Activated CD8-positive, alpha-beta T cell treated with anti-CD3 and anti-CD28 coated beads for 36 hours (primary cell): Measurements from ENCODE around the gene AIFM1. TPM values are rescaled to one million over a fixed set of nuclear protein-coding genes. Genes with fewer than 3 reads are reported as not detected.

Experiments
- ATAC-seq: fragments of 200-7000 bp; cut with Tn5 transposase; one replicate; pipeline ENCODE4 v1.10.0; 2021; ENCODE audit warnings: mild to moderate bottlenecking, moderate library complexity
- CTCF ChIA-PET: fragments of 350-600 bp; sonication (Branson Sonifier 250); formaldehyde crosslinking; loops from one replicate; lab custom pipeline; 2021; ENCODE audit warnings: antibody characterized with exemption; lab: Charles Lee
- POLR2A ChIA-PET: fragments of 350-600 bp; sonication (Branson Sonifier 250); formaldehyde crosslinking; loops from one replicate; lab custom pipeline; 2021; ENCODE audit warnings: antibody characterized with exemption; lab: Charles Lee
- DNase-seq: peaks from one replicate; pipeline ENCODE4 v3.0.0-alpha.2; 2020
- H3K27ac Mint-ChIP-seq: one replicate; pipeline ENCODE4 v1.8.0; 2021; ENCODE audit warnings: mild to moderate bottlenecking, mixed read lengths
- H3K27me3 Mint-ChIP-seq: one replicate; pipeline ENCODE4 v1.8.0; 2021; ENCODE audit warnings: mixed read lengths
- H3K36me3 Mint-ChIP-seq: one replicate; pipeline ENCODE4 v1.8.0; 2021; ENCODE audit warnings: low read depth, mixed read lengths
- H3K4me1 Mint-ChIP-seq: one replicate; pipeline ENCODE4 v1.8.0; 2021; ENCODE audit warnings: low read depth, mixed read lengths
- H3K4me3 Mint-ChIP-seq: one replicate; pipeline ENCODE4 v1.8.0; 2021; ENCODE audit warnings: mild to moderate bottlenecking, moderate library complexity, mixed read lengths
- H3K9me3 Mint-ChIP-seq: one replicate; pipeline ENCODE4 v1.8.0; 2021; ENCODE audit warnings: mixed read lengths
- CTCF ChIP-seq: fragments of 200-600 bp; IDR thresholded peaks from one replicate; pipeline ENCODE4 v1.8.0; 2022; ENCODE audit warnings: antibody characterized with exemption, mild to moderate bottlenecking
- intact Hi-C: fragments of 100-400 bp; cut with micrococcal nuclease; formaldehyde crosslinking; loops from one replicate; pipeline ENCODE4 v1.10.0; 2022
- total RNA-seq, 2 experiments: library from RNA; stranded (reverse); gene quantifications; one replicate each; pipeline ENCODE4 v1.2.3, GENCODE V29; 2021

The AIFM1 gene
- total RNA-seq, 2 experiments from 2014 or later = 51.5 to 54.3 TPM

- no peaks in the 10 kb centered on the region for H3K27me3 Mint-ChIP-seq
- no peaks in the 10 kb centered on the region for H3K9me3 Mint-ChIP-seq
- ChIA-PET CTCF (interaction anchor here (1.1 to 2.4 kb wide), 3 partner anchors 26 to 60 kb away, joined by 3 to 8 read pairs (median 3); partner anchors contain the start of gene AIFM1), POLR2A (no interaction called here)
- DNase-seq = no peak
- TF ChIP-seq CTCF = no peak
- intact Hi-C loops = no loop called here
- H3K4me1 Mint-ChIP-seq = no peaks in the 10 kb centered on the region
- no peak overlapping the region for H3K4me3 Mint-ChIP-seq
- no peak for ATAC-seq
- H3K27ac Mint-ChIP-seq = no peak overlapping the region
- peaks cover 28% of the 10 kb centered on the region for H3K36me3 Mint-ChIP-seq
These were observed 26.0 kb downstream of the AIFM1 start for GRCh38 chrX:130139474-130140201.

GRCh38 chrX:130136961-130137360, 28.7 kb downstream of the AIFM1 start:
- Mint-ChIP-seq H3K9me3 (no peaks in the 10 kb centered on the region), H3K4me3 (no peak overlapping the region), H3K27me3 (no peaks in the 10 kb centered on the region), H3K36me3 (peaks cover 22% of the 10 kb centered on the region), H3K4me1 (no peaks in the 10 kb centered on the region), H3K27ac (no peak overlapping the region)
- intact Hi-C loops = no loop called here
- DNase-seq = no peak
- no peak for TF ChIP-seq CTCF
- no peak for ATAC-seq
- POLR2A ChIA-PET = no interaction called here
- CTCF ChIA-PET = interaction anchor here (1.0 to 1.6 kb wide), 3 partner anchors 11 to 109 kb away, joined by 3 to 4 read pairs (median 3); no protein-coding TSS in a partner anchor

GRCh38 chrX:130136496-130136895, 29.1 kb downstream of the AIFM1 start:
- ChIA-PET CTCF (interaction anchor here (1.0 to 1.6 kb wide), 3 partner anchors 11 to 109 kb away, joined by 3 to 4 read pairs (median 3); no protein-coding TSS in a partner anchor), POLR2A (no interaction called here)
- no peak for DNase-seq

GRCh38 chrX:130130990-130131389, 34.7 kb downstream of the AIFM1 start:
- H3K27ac Mint-ChIP-seq = no peak overlapping the region
- no peaks in the 10 kb centered on the region for H3K27me3 Mint-ChIP-seq
- peaks cover 16% of the 10 kb centered on the region for H3K36me3 Mint-ChIP-seq
- DNase-seq (no peak), ATAC-seq (no peak)
- ChIA-PET POLR2A (interaction anchor here (0.7 kb wide), 1 partner anchor 32 kb away, joined by 5 read pairs; no protein-coding TSS in a partner anchor), CTCF (interaction anchor here (1.7 to 2.4 kb wide), 3 partner anchors 10 to 61 kb away, joined by 4 to 8 read pairs (median 5); no protein-coding TSS in a partner anchor)
- no peak overlapping the region for H3K4me3 Mint-ChIP-seq
- no peaks in the 10 kb centered on the region for H3K9me3 Mint-ChIP-seq
- H3K4me1 Mint-ChIP-seq = no peaks in the 10 kb centered on the region
- TF ChIP-seq CTCF = no peak
- intact Hi-C loops = no loop called here

More at GRCh38 chrX:130136496-130136895, 29.1 kb downstream of the AIFM1 start:
- H3K27ac Mint-ChIP-seq = no peak overlapping the region
- H3K27me3 Mint-ChIP-seq = no peaks in the 10 kb centered on the region
- H3K4me3 Mint-ChIP-seq = no peak overlapping the region
- no peaks in the 10 kb centered on the region for H3K9me3 Mint-ChIP-seq
- H3K36me3 Mint-ChIP-seq = peaks cover 18% of the 10 kb centered on the region
- no peak for ATAC-seq
- intact Hi-C loops = no loop called here
- TF ChIP-seq CTCF = no peak
- no peaks in the 10 kb centered on the region for H3K4me1 Mint-ChIP-seq
